Ecto neural progenitor cell (in vitro differentiated cells): ENCODE measurements around the gene BBS5.
"Not testable (repeated sequence)": the region's sequence is repeated elsewhere in the genome, so short reads cannot be mapped to it uniquely, and the experiment has no call there.

Experiments
- DNase-seq: peaks from one replicate; pipeline ENCODE4 v3.0.0-alpha.2; 2018; ENCODE audit warnings: low spot score

Gene BBS5

DNA sequence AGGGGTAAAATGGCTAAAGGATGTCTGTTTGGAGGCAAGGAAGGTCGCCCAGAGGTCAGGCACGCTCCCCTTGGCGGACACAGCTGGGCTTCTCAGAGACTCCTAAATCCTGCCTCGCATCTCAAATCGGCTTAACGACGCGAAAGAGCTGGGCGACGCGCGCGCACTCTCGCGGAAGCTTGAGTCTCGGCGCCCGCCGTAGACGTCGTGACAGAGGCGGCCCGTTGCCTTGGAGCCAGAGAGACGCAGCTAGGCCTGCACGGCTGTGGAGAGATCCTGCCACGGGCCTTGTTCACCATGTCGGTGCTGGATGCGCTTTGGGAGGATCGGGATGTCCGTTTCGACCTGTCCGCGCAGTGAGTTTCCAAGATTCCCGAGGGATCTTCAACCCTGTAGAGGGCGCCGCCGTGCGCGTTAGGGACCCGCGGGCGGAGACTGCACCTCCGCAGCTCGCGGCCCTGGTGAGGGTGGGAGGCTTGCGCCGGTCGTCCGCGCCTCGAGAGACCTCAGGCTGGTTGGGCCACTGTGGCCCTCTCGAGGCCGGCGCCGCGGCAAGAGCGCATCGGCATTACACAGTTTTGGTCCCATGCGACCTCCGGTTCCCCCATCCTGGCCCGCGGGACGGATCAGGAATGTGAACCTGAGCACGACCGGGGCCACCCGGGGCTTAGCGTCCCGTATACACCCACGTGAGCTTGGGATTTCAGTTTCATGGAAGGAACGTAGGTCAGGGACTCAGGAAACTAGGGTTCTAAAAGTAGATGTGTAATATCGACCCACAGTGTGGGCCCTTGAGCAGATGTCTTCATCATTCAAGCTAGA lies at the start of gene BBS5:
TSS of gene BBS5 (plus strand) at position 238 of the 822 bp plus-strand sequence. CDS start at position 298, 60 bp downstream.
- peak; percentile 90 for DNase-seq

DNA sequence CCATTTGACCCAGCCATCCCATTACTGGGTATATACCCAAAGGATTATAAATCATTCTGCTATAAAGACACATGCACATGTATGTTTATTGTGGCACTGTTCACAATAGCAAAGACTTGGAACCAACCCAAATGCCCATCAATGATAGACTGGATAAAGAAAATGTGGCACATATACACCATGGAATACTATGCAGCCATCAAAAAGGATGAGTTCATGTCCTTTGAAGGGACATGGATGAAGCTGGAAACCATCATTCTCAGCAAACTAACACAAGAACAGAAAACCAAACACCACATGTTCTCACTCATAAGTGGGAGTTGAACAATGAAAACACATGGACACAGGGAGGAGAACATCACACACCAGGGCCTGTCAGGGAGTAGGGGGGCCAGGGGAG lies 47.5 kb upstream of the BBS5 start:
- not testable (repeated sequence) for DNase-seq

GRCh38 chr2:169434236-169434635 lies 45.1 kb upstream of the BBS5 start:
- DNase-seq = not testable (repeated sequence)

DNA sequence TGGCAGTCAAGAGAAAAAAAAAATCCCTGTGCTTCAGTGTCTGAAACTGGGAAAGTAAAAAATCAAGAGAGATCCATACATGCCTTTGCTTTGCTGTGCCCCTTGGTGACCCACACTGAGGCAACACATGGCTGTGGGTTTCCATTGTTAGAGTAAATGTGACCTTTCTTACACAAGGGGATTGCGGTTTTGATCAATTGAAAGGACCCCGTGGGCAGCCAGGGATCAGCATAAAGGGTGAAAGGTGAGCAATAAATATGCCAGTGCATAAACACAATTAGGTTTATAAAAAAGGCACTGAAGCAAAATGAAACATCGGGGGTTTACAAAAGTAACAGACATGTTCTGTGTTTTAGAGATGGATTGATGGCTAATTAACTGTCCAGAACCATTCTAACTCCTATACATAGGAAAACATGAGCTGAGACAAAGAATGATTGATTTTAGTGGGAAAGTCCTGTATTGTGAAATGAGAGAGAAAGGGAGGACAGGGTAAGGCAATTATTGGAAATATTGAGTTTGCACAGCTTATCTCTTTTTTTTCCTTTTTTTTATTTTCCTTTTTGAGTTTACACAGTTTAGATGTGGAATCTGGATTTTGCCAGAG lies 40.7 kb upstream of the BBS5 start:
- DNase-seq = no peak

GRCh38 chr2:169439900-169440299 lies 39.4 kb upstream of the BBS5 start:
- no peak for DNase-seq

DNA sequence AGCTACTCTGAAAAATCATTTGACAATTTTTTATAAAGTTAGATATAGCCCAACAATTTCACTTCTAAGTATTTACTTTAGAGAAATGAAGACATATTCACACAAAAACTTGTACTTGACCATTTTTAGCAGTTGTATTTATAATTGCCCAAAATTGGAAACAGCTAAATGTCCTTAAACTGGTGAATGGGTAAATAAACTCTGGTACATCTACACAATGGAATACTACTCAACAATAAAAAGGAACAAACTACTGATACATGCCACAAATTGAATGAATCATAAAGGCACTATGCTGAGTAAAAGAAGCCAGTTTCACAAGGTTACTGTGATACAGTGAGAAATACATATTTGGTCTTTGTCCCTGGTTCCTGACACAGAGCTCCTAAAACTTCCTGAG lies 32.8 kb upstream of the BBS5 start:
- DNase-seq = no peak

DNA sequence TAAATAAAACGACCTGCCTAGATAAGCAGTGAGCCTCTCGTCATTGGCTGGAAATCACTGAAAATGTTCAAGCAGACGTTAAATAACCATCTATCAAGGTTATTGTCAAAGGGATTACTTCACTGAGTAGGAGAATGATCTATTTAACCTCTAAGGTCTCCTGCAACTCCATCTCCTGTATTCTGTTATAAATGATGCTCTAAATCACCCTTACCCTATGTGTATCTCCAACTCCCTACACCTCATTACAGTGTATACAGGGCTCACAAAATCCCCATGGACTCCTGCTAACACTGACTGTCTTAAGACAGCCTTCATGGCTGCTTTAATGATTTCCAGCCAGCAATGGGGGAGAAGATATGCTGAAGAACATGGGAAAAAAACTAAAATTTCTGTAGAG lies 31.0 kb upstream of the BBS5 start:
- DNase-seq = no peak

DNA sequence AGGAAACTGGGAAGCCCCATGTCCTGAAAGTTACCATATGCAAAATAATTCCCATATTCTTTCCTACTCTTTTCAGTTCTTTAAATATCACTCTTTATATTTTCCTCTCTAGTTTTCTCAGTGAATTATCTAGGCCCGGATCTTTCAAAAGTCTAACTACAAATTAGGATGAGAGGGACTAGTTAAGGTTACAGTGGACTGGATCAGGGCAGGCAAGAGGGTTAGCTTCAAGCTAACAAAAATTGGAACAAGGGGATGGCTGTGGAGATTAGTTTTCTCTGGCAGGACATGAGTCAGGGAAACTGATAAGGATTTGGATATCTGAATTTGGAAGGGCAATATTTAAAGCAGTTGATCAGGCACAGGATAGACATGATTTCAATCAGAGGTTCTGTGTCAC lies 30.4 kb upstream of the BBS5 start:
- DNase-seq = no peak

GRCh38 chr2:169452080-169452479 lies 27.2 kb upstream of the BBS5 start:
- no peak for DNase-seq

DNA sequence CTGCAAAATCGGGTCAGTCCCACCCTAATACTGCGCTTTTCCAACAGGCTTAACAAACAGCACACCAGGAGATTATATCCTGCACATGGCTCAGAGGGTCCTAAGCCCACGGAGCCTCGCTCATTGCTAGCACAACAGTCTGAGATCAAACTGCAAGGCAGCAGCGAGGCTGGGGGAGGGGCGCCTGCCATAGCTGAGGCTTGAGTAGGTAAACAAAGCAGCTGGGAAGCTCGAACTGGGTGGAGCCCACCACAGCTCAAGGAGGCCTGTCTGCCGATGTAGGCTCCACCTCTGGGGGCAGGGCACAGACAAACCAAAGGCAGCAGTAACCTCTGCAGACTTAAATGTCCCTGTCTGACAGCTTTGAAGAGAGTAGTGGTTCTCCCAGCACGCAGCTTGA lies 26.2 kb upstream of the BBS5 start:
- not testable (repeated sequence) for DNase-seq

DNA sequence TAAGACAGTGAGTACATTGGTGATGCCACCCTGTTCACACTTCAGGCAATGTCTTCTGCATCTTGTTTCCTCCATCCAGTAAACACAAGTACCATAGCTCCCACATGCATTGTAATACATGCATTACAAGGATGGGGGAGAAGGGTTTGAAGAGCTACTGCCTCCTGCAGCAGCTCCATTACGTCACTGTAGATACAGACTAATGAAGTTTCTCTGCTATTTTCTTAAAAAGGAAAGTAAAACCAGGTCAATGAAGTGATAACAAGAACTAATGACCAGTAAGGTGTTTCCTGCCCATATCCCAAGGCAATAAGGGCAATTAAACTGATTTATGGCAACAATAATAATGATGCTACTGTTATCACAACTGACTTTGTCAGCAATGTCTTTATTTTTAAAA lies 18.2 kb upstream of the BBS5 start:
- DNase-seq = no peak

- no peak for DNase-seq
These were observed 16.2 kb upstream of the BBS5 start for GRCh38 chr2:169462896-169463695.

- no peak for DNase-seq
These were observed 14.8 kb upstream of the BBS5 start for GRCh38 chr2:169464466-169464865.

- DNase-seq = no peak
These were observed 14.4 kb upstream of the BBS5 start for GRCh38 chr2:169464882-169465281.

DNA sequence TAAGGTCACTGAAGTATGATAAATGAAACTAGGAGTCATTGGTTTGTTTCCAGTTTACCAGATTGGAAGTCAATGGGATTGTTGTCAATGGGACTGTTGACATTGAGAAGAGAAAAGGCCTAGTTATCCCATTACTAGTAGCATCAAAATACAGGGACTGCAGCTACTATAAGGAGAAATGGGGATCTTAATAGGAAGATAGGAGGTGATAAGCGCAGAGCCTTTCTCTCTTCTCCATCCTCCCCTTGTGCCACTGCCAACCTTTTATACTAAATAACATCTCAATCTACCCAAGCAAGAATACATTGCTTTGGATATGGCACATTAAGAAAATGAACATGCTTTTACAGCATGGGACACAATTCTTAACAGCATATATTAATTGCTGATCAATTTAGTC lies 10.5 kb upstream of the BBS5 start:
- no peak for DNase-seq

- DNase-seq = no peak
These were observed 9.2 kb upstream of the BBS5 start for GRCh38 chr2:169469952-169470572.

- no peak for DNase-seq
These were observed 7.0 kb upstream of the BBS5 start for GRCh38 chr2:169472249-169472648.

GRCh38 chr2:169476459-169476858 lies 2.8 kb upstream of the BBS5 start:
- DNase-seq = no peak

DNA sequence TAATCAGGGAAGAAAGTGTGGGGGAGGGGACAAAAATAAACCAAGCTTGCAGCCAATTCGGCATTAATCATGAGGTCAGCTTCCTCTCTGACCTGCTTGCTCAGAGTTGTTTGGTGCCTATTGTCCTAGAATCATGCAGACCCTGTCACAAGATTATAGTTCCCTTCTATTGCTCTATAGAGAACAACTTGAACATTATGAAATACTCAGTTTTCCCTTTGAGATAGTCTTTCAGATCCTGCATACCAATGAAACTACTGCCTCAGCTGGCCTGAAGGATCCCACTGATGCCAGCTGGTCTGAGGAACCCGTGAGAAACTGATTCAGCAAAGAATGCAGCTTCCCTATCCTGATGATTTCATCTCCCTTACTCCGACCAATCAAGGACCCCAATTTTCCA lies 955 bp upstream of the BBS5 start:
- DNase-seq = no peak

DNA sequence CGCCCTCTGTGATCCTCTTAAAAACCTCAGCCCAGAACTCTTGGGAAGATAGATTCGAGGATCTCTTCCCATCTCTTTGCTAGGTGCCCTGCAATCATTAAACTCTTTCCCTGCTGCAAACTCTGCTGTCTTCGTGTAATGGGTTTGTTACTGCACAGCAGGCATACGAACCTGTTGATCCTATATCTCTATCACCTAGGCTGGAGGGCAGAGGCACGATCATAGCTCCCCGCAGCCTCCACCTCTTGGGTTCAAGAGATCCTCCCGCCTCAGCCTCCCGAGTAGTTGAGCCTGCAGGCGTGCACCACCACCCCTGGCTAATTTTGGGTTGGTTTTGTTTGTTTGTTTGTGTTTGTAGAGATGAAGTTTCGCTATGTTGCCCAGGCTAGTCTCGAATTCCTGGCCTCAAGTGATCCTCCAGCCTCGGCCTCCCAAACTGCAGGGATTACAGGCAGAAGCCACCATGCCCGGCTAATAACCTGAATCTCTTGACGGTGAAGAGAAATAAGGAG lies 493 bp upstream of the BBS5 start:
- DNase-seq = no peak

GRCh38 chr2:169480079-169480465 lies 778 bp downstream of the BBS5 start:
- no peak for DNase-seq

DNA sequence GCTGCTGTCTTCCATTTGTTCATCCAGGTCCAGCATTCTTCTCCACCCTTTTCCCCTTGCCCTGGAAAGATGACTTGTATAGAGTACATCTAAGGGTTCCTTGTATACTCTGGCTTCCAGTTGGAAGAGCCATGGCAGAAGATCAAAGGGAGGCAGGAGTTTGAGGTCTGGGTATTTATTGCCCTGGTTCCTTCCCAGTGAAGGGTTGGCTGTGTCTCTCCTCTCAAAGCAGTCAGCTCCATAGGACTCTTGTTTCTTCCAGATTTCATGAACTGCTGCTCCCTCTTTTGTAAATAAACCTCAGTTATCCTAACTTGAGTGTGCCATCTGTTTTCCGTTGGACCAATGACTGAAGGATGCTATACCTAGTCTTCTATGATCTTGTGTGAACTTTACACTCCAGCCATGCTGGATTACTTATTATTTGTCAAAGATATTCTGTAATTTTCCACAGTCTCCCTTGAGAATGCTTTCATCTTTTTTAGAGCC lies 6.4 kb downstream of the BBS5 start:
- DNase-seq = no peak
